Right cardiac atrium (tissue), 5 donors: Measurements from ENCODE around the gene MYLK. TPM values are rescaled to one million over a fixed set of nuclear protein-coding genes. Genes with fewer than 3 reads are reported as not detected.

Experiments
- ATAC-seq, 2 donors: fragments of 200-7000 bp; cut with Tn5 transposase; one replicate each; pipeline versions ENCODE4 v1.8.0 to v1.9.1; 2020; ENCODE audit warnings: moderate library complexity in 2 of 2, mild to moderate bottlenecking in 1 of 2
- DNase-seq, 3 donors: peaks; one replicate each; pipeline ENCODE4 v3.0.0-alpha.2; 2020
- H3K27ac ChIP-seq: one replicate; pipeline ENCODE4 v1.5.1; 2013; ENCODE audit warnings: mild to moderate bottlenecking, low read length, control low read depth, moderate library complexity
- H3K27me3 ChIP-seq: one replicate; pipeline ENCODE4 v1.6.1; 2013; ENCODE audit not compliant: control insufficient read depth, insufficient read depth
- H3K4me1 ChIP-seq: one replicate; pipeline ENCODE4 v1.6.1; 2013; ENCODE audit warnings: low read length; ENCODE audit not compliant: control insufficient read depth, insufficient read depth
- H3K4me3 ChIP-seq: one replicate; pipeline ENCODE4 v1.5.1; 2013; ENCODE audit warnings: low read length, control low read depth
- H3K9me3 ChIP-seq: one replicate; pipeline ENCODE4 v1.6.1; 2013; ENCODE audit warnings: low read length; ENCODE audit not compliant: control insufficient read depth
- WGBS: extraction: QIAGEN DNeasy Blood & Tissue Kit; methylation state at CpG from one replicate; pipeline ENCODE4 v1.1.7; 2013; 5-methylcytosine and 5-hydroxymethylcytosine counted together
- intact Hi-C, 4 donors: fragments of 100-400 bp; cut with DNase I; formaldehyde crosslinking; loops; one replicate each; pipeline versions ENCODE4 v1.11.0 to v1.14.0; 2022 to 2023
- polyA plus RNA-seq: library from polyadenylated mRNA; stranded (reverse); fragments of 200-250 nt; gene quantifications from one replicate; pipeline ENCODE4 v1.2.3, GENCODE V29; 2013
- total RNA-seq, 4 donors: library from RNA; stranded (reverse); fragmentation: NEBNext Ultra II Directional; extraction: Animal tissue kit (Norgen Biotek cat#: 25700); gene quantifications; one replicate each; pipeline ENCODE4 v1.2.1, GENCODE V29; 2021
- donor health status: healthy with polysubstance abuse.
- donor health status: DM: no; HTN: yes; CAD: no.
- donor health status: DM: no; HTN: no; CAD: no.
- donor health status: DM: no; HTN: yes; CAD: no; lungs with severe emphysema.
- donor health status: DM: yes; HTN: yes; CAD: no.

Gene MYLK
- total and polyA plus RNA-seq, 5 donors, result 27.3 to 645 (median 53.5) TPM

DNA sequence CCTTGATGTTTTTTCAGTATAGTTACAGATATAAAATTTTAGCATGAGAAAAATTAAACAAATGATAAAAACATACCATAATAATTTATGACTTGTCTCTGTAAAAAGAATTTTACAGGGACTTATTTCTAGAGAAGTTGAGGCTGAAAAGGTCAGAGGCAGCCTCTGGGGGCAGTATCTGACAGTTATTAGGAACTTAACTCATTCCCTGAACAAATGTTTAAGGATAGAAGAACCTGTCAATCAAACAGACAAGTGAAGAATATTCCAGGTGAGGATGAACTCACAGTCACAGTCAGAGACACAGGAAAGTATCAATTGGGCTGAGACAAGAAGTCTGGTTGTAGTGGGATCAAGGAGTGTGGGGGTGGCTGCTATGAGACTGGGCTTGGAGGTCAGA lies 7.3 kb downstream of the MYLK start:
- H3K27me3 ChIP-seq, result no peaks in the 10 kb centered on the region
- ATAC-seq (no peak), DNase-seq (no peak)
- no peaks in the 10 kb centered on the region for H3K9me3 ChIP-seq
- intact Hi-C loops, result no loop called here
- H3K27ac ChIP-seq, result no peak overlapping the region
- no peak overlapping the region for H3K4me3 ChIP-seq
- no peaks in the 10 kb centered on the region for H3K4me1 ChIP-seq

DNA sequence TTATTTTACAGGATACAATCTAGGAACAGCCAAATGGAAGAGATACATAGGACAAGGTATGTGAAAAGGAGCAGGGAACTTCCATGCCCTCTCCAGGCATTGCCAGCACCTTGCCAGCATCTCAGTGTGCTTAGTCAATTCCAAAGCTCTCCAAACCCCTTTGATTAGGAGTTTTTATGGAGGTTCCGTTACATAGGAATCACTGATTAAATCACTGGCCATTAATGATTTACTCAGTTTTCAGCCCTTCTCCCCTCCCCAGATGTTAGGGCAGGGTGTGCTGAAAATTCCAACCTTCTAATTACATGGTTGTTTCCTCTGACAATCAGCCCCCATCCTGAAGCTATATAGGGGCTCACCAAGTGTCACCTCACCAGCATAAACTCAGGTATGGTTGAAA lies 11.5 kb downstream of the MYLK start:
- DNase-seq (no peak), ATAC-seq (no peak)
- no peaks in the 10 kb centered on the region for H3K27me3 ChIP-seq
- no peak overlapping the region for H3K27ac ChIP-seq
- H3K4me3 ChIP-seq, result no peak overlapping the region
- H3K9me3 ChIP-seq, result no peaks in the 10 kb centered on the region
- intact Hi-C loops, result no loop called here
- 89% methylated on average over 1 of the region's 1 CpG for WGBS
- H3K4me1 ChIP-seq, result no peaks in the 10 kb centered on the region

DNA sequence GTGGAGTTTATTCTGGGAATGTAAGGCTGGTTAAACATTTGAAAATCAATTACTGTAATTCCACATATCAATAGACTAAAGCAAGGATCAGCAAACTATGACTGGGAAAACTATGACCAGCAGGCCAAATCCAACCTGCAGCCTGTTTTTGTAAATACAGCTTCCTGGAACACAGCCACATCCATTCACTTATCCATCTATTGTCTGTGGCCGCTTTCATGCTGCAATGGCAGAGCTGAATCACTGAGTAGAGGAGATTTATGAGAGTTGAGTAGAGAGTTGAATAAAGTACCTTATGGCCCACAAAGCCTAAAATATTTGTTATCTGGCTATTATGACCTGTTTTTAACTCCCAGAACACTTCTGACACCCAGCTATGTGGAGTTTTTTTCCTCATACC lies 12.2 kb downstream of the MYLK start:
- ATAC-seq (no peak), DNase-seq (no peak)
- intact Hi-C loops, result no loop called here
- 58% methylated on average over 1 of the region's 1 CpG for WGBS
- no peaks in the 10 kb centered on the region for H3K4me1 ChIP-seq
- H3K27me3 ChIP-seq, result no peaks in the 10 kb centered on the region
- H3K4me3 ChIP-seq, result no peak overlapping the region
- H3K9me3 ChIP-seq, result no peaks in the 10 kb centered on the region
- H3K27ac ChIP-seq, result no peak overlapping the region

DNA sequence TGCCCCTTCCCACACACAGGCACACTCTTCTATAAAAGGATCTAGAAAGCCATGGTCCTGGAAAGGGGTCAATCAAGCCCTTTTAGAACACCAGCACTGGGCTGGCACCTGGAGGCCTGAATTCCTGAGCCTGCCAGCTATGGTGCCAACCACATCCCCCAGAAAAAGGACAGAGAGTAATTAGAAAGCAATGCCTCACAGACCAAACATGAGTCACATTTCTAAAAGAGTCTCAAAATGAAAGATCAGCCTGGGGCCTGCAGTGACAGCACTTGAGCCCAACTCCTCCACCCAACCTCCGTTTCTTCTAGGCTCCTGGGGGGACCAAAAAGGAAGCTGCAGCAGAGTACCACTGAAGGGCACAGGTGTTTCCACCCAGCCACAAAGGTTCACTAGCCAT lies 14.1 kb downstream of the MYLK start:
- 95% methylated on average over 1 of the region's 1 CpG for WGBS
- no peaks in the 10 kb centered on the region for H3K4me1 ChIP-seq
- no peak for ATAC-seq
- no peak overlapping the region for H3K4me3 ChIP-seq
- no peaks in the 10 kb centered on the region for H3K27me3 ChIP-seq
- no peak overlapping the region for H3K27ac ChIP-seq
- intact Hi-C loops, result no loop called here
- DNase-seq, result no peak
- H3K9me3 ChIP-seq, result no peaks in the 10 kb centered on the region

DNA sequence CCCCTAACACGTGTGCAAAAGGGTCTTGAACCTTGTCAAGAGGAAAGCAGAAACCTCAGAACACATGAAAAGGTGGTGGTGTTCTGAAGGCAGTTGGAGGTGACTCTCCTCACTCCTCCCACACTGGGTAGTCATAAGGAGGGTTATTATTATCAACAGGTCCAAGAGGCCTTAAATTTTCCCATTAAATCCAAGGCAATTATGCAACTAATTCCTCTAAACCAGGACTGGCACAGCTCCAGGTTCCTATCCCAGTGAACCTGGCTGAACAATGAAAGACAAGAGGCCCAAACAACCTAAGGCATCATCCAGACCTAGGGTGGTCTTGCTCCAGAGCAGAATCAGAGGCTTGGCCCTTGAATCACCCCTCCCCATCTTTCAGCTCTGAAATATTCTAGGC lies 15.0 kb downstream of the MYLK start:
- Histone ChIP-seq H3K27ac (no peak overlapping the region), H3K4me3 (no peak overlapping the region), H3K4me1 (no peaks in the 10 kb centered on the region), H3K9me3 (no peaks in the 10 kb centered on the region), H3K27me3 (no peaks in the 10 kb centered on the region)
- intact Hi-C loops, result no loop called here
- ATAC-seq (no peak), DNase-seq (no peak)
- WGBS, result 86% methylated on average over 1 of the region's 1 CpG

DNA sequence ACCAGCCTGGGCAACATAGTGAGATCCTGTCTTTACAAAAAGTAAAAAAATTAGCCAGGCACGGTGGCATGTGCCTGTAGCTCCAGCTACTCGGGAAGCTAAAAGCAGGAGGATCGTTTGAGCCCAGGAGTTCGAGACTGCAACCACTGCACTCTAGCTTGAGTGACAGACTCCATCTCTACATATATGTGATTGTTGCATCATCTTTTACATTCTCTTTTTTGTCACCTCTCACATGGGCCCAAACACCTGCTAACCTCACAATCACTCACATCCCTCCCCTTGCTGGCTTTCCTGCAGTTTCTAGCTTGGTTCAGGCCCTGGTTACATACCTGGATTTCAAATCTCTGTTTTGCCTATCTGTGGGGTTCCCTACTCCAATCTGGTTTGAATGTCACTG lies 19.4 kb downstream of the MYLK start:
- H3K27ac ChIP-seq, result no peak overlapping the region
- no peaks in the 10 kb centered on the region for H3K4me1 ChIP-seq
- H3K4me3 ChIP-seq, result no peak overlapping the region
- DNase-seq, result no peak
- H3K27me3 ChIP-seq, result no peaks in the 10 kb centered on the region
- ATAC-seq, result no peak
- 90% methylated on average over 4 of the region's 4 CpGs for WGBS
- intact Hi-C loops, result no loop called here
- H3K9me3 ChIP-seq, result no peaks in the 10 kb centered on the region

DNA sequence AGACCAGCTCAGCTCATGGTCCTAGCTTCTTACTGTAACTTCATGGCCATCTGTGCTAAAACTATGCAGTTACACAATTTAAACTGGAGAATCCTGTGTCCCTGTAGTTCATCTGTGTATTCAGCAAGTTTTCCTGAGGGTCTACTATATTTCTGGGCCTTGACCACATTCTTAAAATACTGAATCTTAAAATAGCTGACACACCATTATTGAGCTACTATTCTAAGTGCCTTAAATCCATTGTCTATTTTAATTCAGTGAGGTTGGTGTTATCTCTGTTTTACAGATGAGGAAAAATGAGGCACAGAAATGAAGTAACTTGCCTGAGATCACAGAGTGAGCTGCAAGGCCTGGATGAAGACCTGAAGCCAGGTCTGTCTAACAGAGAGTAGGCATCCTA lies 22.0 kb downstream of the MYLK start:
- ATAC-seq, result no peak
- Histone ChIP-seq H3K27ac (no peak overlapping the region), H3K27me3 (no peaks in the 10 kb centered on the region), H3K4me1 (no peaks in the 10 kb centered on the region), H3K4me3 (no peak overlapping the region), H3K9me3 (no peaks in the 10 kb centered on the region)
- no peak for DNase-seq
- intact Hi-C loops, result no loop called here

DNA sequence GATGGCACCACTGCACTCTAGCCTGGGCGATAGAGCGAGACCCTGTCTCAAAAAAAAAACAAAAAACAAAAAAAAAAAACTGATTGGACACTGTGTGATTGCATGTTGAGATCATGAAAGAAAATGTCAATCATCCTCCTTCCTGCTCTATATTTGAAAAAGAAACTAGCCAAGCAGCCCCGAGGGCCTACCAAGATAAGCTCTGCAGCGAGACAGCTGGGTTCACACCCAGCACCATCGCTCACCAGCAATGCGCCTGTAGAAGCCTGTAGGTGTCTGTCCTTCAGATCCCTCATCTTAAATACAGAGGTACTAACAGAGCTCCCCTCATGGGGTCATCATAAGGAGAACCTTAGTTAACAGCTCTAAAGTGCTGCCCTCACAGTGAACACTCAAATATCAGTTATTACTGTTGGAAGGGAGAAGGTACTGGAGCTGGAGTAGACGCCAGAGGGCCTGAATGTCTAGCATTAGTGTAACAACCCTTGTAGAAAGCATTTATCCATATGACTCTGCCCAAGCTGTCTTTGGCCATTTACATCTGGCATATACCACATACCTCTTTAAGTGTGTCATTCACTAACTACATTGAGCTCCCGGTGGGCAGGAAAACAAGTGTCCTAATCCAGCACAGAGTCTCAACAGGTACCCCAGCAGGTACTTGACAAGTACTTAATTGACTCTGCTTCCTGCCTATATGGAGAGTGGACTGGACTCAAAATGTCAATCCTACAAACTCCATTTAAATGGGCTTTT lies 22.9 kb downstream of the MYLK start:
- intact Hi-C loops, result no loop called here
- WGBS, result 81% methylated on average over 8 of the region's 8 CpGs
- Histone ChIP-seq H3K9me3 (no peaks in the 10 kb centered on the region), H3K4me1 (no peaks in the 10 kb centered on the region), H3K4me3 (no peak overlapping the region), H3K27ac (no peak overlapping the region), H3K27me3 (no peaks in the 10 kb centered on the region)
- ATAC-seq, result no peak
- DNase-seq, result no peak

DNA sequence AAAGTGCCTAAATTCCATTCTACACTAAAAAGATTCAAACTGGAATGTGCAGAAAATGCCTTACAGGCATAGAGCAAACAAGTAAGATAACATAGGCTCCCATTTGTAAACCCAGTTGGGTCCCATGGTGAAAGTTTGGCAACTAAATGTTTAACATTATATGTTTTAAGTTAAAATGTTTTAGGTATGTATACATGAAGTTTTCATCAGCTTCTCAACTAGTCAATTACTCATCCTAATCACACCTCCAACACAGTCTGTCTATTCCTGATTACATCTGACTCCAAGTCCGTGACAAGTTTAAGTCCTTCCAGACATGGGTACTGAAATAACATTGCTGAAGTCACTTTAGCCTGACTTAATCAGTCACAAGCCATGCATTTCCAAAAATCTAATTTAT lies 25.0 kb downstream of the MYLK start:
- Histone ChIP-seq H3K27ac (no peak overlapping the region), H3K4me3 (no peak overlapping the region), H3K4me1 (no peaks in the 10 kb centered on the region), H3K9me3 (no peaks in the 10 kb centered on the region), H3K27me3 (no peaks in the 10 kb centered on the region)
- 66% methylated on average over 1 of the region's 1 CpG for WGBS
- intact Hi-C loops, result no loop called here
- no peak for ATAC-seq
- no peak for DNase-seq

DNA sequence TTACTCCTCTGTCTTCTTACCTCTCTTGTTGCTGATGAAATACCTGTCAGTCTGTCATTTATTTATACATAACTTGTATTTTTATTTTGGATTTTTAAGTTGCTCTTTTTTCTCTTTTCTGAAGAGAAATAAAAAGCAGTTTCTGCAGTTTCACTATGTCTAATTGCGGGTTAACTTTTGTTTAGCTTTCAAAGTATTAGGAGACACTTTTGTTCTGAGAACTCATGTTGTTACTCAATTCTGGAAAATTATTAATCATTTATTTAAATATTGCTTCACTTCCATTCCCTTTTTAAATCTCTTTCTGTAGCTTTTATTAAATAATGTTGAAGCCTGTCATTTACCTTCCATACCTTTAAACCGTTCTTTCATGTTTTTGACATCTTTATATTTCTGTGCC lies 29.2 kb downstream of the MYLK start:
- ATAC-seq (no peak), DNase-seq (no peak)
- Histone ChIP-seq H3K9me3 (no peaks in the 10 kb centered on the region), H3K4me3 (no peak overlapping the region), H3K27ac (no peak overlapping the region), H3K27me3 (no peaks in the 10 kb centered on the region), H3K4me1 (no peaks in the 10 kb centered on the region)
- intact Hi-C loops, result no loop called here
- 95% methylated on average over 2 of the region's 2 CpGs for WGBS

DNA sequence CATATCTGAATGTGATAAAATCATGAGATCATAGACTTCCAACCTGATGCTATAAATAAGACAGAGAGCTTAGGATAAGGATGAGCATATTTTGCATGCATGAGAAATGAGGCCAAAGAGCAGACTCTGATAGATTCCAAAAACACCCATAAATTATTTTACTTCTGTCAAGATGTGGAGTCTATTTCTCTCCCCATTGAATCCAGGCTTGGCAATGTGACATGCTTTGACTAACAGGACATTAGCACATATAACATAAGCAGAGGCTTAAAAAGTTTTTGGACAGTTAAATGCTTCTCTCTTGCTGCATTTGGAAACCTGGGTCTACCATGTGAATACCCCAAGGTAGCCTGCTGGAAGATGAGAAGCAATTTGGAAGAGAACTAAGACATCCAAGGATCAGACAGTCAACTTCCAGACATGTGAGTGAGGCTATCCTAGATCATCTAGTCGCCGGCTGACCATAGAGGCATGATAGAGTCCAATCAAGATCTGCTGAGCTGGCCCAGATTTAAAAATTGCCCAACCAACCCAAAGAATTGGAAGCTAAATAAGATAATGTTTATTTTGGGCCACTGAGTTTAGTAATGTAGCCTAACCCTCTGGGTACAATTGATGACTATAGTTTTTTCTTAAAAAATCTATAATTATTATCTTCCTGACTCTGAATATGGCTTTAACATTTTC lies 30.3 kb downstream of the MYLK start:
- Histone ChIP-seq H3K27ac (no peak overlapping the region), H3K27me3 (no peaks in the 10 kb centered on the region), H3K9me3 (no peaks in the 10 kb centered on the region), H3K4me1 (no peaks in the 10 kb centered on the region), H3K4me3 (no peak overlapping the region)
- intact Hi-C loops, result no loop called here
- 90% methylated on average over 2 of the region's 2 CpGs for WGBS
- ATAC-seq (no peak), DNase-seq (no peak)

DNA sequence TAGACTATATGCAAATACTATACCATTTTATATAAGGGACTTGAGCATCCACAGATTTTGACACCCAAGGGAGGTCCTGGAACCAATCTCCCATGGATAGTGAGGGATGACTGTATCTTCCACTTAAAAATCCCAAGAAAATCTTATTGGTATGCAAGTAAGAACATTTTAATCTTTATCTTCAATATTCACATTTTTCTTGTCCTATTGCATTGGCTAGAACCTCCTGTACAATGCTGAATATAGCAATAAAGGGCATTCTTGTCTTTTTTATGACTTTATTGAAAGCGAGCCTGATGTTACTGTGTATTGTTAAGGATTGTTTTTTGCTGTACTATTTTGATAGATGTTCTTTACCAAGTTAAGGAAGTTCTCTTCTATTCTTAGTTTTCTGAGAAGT lies 36.9 kb downstream of the MYLK start:
- peaks cover 3% of the 10 kb centered on the region for H3K9me3 ChIP-seq

More for the DNA sequence above, 36.9 kb downstream of the MYLK start:
- intact Hi-C loops, result no loop called here
- H3K4me1 ChIP-seq, result no peaks in the 10 kb centered on the region
- no peak overlapping the region for H3K27ac ChIP-seq
- ATAC-seq (no peak), DNase-seq (no peak)
- H3K4me3 ChIP-seq, result no peak overlapping the region
- H3K27me3 ChIP-seq, result no peaks in the 10 kb centered on the region
- WGBS, result 85% methylated on average over 1 of the region's 1 CpG
